ENCODE data around the gene CAPN1. TPM values are rescaled to one million over a fixed set of nuclear protein-coding genes. Genes with fewer than 3 reads are reported as not detected.
"Not testable (repeated sequence)": the region's sequence is repeated elsewhere in the genome, so short reads cannot be mapped to it uniquely, and the experiment has no call there.

Gene CAPN1
- total RNA-seq, 2 experiments from 2014 or later = 137 to 174 TPM

DNA sequence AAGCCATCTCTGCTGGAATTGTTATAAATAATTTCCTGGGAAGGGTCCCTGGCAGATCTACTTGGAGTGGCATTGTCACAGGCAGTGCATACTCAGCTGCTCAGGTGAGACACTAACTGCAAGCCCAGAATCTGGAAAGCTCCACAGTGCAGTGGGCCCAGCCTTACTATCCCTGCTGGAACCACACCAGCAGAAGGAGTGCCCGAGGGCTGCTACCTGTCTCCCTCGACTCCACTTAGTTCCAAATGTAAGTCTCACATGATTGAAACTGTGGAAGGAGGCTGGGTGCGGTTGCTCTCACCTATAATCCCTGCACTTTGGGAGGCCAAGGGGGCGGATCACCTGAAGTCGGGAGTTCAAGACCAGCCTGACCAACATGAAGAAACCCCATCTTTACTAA lies 33.1 kb upstream of the CAPN1 start:
- Mint-ChIP-seq H3K4me3 (no peak overlapping the region), H3K36me3 (no peaks in the 10 kb centered on the region), H3K27ac (no peak overlapping the region), H3K4me1 (peaks cover 21% of the 10 kb centered on the region), H3K9me3 (ENCODE audit: low read depth) (no peaks in the 10 kb centered on the region), H3K27me3 (peaks cover 12% of the 10 kb centered on the region)
- DNase-seq (no peak), ATAC-seq (no peak)
- CTCF ChIA-PET = interaction anchor here (1.1 kb wide), 1 partner anchor 102 kb away, joined by 3 read pairs; no protein-coding TSS in a partner anchor

DNA sequence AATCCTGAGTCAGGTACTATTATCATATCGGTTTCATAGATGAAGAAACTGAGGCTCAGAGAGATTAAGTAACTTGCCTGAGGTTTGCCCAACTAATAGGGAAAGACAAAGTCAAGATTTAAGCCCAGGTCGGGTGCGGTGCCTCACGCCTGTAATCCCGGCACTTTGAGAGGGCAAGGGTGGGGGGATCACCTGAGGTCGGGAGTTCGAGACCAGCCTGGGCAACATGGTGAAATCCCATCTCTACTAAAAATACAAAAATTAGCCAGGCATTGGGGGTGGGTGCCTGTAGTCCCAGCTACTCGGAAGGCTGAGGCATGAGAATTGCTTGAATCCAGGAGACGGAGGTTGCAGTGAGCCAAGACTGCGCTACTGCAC lies 31.6 kb upstream of the CAPN1 start:
- DNase-seq; H3K4me3 Mint-ChIP-seq; H3K9me3 Mint-ChIP-seq (ENCODE audit: low read depth); H3K27me3 Mint-ChIP-seq; ATAC-seq; H3K27ac Mint-ChIP-seq; H3K36me3 Mint-ChIP-seq: not testable (repeated sequence)
- CTCF ChIA-PET = interaction anchor here (0.7 kb wide), 2 partner anchors 17 to 442 kb away, joined by 3 to 4 read pairs; no protein-coding TSS in a partner anchor
- peaks cover 21% of the 10 kb centered on the region for H3K4me1 Mint-ChIP-seq

DNA sequence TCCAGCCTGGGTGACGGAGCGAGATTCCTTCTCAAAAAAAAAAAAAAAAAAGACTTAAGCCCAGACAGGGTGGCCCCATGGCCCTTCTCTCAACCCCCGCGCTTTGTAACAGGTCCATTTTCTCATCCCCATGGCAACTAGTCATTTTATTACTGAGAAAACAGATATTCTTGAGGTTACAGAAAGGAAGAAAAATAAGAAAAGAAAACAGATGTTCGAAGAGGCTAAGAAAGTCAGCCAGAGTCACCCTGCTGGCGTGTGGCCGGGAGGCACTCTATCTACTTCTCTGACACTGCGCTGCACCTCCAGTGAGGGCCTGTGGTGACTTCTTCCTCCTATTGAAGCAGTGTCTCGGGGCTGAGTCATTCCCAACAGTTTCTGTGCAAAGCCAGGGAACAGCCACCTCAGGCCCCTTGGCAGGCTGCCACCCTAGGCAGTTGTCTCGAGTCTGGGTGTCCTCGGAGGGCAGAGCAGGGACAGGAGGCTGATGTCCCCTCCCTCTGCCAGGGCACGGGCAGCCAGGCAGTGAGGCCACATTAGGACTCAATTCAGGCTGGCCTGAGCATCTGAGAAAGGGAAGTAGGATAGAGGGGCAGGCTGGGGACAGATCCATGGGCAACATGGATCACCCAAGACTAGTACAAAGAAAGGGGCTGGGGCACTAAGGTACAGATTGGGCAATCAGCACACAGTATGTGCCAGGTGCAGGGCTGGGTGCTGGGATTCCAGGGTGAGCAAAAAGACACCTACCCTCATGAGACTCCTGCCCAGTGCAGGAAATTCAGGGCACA lies 31.0 kb upstream of the CAPN1 start:
- DNase-seq (peak; percentile 54), ATAC-seq (peak; percentile 63)
- Mint-ChIP-seq H3K9me3 (ENCODE audit: low read depth) (no peaks in the 10 kb centered on the region), H3K4me1 (peaks cover 21% of the 10 kb centered on the region), H3K27me3 (peaks cover 4% of the 10 kb centered on the region), H3K27ac (no peak overlapping the region), H3K36me3 (no peaks in the 10 kb centered on the region), H3K4me3 (no peak overlapping the region)
- CTCF ChIA-PET = interaction anchor here (0.7 kb wide), 2 partner anchors 17 to 443 kb away, joined by 3 to 4 read pairs; no protein-coding TSS in a partner anchor

DNA sequence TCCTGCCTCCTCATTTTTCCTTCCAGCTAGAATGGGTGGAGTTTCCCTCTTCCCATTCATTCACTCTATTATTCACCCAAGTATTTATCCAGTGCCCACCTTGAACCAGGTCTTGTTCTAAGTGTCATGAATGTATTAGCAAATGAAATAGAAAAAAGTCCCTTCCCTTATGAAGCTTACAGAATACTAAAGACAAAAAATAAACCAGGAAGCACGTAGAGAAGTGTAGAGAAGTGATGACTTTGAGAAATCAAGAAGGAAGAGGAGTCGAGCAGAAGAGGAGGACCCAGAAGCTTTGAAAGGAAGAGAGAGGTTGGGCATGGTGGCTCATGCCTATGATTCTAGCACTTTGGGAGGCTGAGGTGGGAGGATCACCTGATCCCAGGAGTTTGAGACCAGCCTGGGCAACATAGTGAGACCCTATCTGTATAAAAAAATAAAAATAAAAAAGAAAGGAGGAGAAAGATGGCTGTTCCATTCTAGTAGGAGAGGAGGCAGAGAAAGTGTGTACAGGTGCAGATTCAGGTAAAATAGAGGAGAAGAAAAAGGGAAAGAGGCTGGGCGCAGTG lies 30.3 kb upstream of the CAPN1 start:
- Mint-ChIP-seq H3K36me3 (no peaks in the 10 kb centered on the region), H3K4me3 (no peak overlapping the region), H3K27ac (no peak overlapping the region), H3K9me3 (ENCODE audit: low read depth) (no peaks in the 10 kb centered on the region), H3K27me3 (peaks cover 4% of the 10 kb centered on the region), H3K4me1 (peaks cover 21% of the 10 kb centered on the region)
- CTCF ChIA-PET = interaction anchor here (1.2 to 1.7 kb wide), 2 partner anchors 14 to 29 kb away, joined by 3 to 4 read pairs; no protein-coding TSS in a partner anchor
- no peak for DNase-seq
- ATAC-seq = no peak

DNA sequence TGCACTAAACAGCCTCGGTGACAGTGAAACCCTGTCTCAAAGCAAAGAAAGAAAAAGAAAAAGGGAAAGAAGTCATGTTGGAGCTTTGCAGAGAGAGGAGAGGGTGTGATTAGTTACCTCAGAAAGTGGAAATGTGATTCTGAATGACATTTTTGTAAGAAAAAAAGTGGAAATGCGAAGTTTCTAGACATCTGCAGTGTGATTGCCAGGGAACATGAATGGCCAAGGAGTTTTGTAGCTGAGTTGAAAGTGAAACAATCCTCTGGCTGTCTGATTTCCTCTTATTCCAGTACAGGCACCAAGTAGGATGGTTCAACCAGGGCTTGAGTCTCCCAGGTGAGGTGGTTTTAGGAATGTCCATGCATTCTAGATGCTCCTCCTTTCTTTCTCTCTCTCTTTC lies 29.6 kb upstream of the CAPN1 start:
- ATAC-seq (no peak), DNase-seq (no peak)
- no peaks in the 10 kb centered on the region for H3K9me3 Mint-ChIP-seq (ENCODE audit: low read depth)
- no peak overlapping the region for H3K27ac Mint-ChIP-seq
- H3K27me3 Mint-ChIP-seq = peaks cover 6% of the 10 kb centered on the region
- H3K4me1 Mint-ChIP-seq = peaks cover 21% of the 10 kb centered on the region
- no peaks in the 10 kb centered on the region for H3K36me3 Mint-ChIP-seq
- no peak overlapping the region for H3K4me3 Mint-ChIP-seq
- CTCF ChIA-PET = interaction anchor here (1.2 to 1.7 kb wide), 2 partner anchors 14 to 29 kb away, joined by 3 to 4 read pairs; no protein-coding TSS in a partner anchor

DNA sequence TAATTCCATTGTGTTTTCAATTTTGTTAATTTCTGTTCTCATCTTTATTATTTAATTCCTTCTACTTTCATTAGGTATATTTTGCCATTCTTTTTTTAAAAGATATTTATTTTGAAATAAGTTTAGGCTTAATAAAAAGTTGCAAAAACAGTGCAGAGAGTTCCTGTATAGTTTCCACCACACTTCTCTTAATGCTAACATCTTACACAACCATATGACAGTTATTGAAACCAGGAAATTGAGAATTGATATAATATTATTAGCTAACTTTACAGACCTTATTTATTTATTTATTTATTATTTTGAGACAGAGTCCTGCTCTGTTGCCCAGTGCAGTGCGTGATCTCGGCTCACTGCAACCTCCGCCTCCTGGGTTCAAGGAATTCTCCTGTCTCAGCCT lies 25.5 kb upstream of the CAPN1 start:
- peaks cover 17% of the 10 kb centered on the region for H3K27me3 Mint-ChIP-seq
- H3K27ac Mint-ChIP-seq = no peak overlapping the region
- no peaks in the 10 kb centered on the region for H3K36me3 Mint-ChIP-seq
- H3K4me1 Mint-ChIP-seq = peaks cover 18% of the 10 kb centered on the region
- no peaks in the 10 kb centered on the region for H3K9me3 Mint-ChIP-seq (ENCODE audit: low read depth)
- no peak overlapping the region for H3K4me3 Mint-ChIP-seq
- CTCF ChIA-PET = interaction anchor here (1.1 kb wide), 1 partner anchor 20 kb away, joined by 3 read pairs; no protein-coding TSS in a partner anchor
- no peak for DNase-seq
- ATAC-seq = no peak

DNA sequence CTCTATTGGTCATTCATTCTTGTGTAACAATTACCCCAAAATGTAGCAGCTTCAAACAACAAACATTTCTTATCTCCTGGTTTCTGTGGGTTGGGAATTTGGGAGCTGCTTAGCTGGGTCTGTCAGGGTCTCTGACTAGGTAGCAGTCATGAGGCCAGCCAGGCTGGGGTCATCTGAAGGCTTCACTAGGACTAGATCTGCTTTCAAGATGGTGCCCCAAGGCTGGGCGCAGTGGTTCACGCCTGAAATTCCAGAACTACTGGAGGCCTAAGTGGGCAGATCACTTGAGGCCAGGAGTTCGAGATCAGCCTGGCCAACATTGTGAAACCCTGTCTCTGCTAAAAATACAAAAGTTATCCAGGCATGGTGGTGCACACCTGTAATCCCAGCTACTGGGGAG lies 24.8 kb upstream of the CAPN1 start:
- H3K4me1 Mint-ChIP-seq = peaks cover 18% of the 10 kb centered on the region
- H3K36me3 Mint-ChIP-seq = no peaks in the 10 kb centered on the region
- CTCF ChIA-PET = interaction anchor here (1.1 kb wide), 1 partner anchor 21 kb away, joined by 3 read pairs; no protein-coding TSS in a partner anchor
- no peak for DNase-seq
- no peak overlapping the region for H3K4me3 Mint-ChIP-seq
- ATAC-seq = no peak
- peaks cover 17% of the 10 kb centered on the region for H3K27me3 Mint-ChIP-seq
- H3K27ac Mint-ChIP-seq = no peak overlapping the region
- H3K9me3 Mint-ChIP-seq (ENCODE audit: low read depth) = no peaks in the 10 kb centered on the region

DNA sequence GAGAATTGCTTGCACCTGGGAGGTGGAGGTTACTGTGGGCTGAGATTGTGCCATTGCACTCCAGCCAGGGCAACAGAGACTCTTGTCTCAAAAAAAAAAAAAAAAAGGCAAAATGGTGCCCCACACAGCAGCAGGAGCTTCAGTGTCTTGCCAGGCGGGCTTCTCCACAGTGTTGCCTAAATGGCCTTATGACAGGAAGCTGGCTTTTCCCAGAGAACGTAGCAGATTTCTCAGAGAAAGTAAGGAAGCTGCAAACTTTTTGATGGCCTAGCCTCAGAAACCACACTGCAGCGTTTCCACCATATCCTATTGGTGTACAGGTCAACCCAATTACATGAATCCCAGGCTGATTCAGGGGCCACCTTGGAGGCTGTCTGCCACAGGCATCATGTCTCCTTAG lies 24.4 kb upstream of the CAPN1 start:
- peaks cover 14% of the 10 kb centered on the region for H3K4me1 Mint-ChIP-seq
- H3K27ac Mint-ChIP-seq = no peak overlapping the region
- ATAC-seq (no peak), DNase-seq (no peak)
- no peaks in the 10 kb centered on the region for H3K9me3 Mint-ChIP-seq (ENCODE audit: low read depth)
- CTCF ChIA-PET = no interaction called here
- peaks cover 19% of the 10 kb centered on the region for H3K27me3 Mint-ChIP-seq
- no peak overlapping the region for H3K4me3 Mint-ChIP-seq
- no peaks in the 10 kb centered on the region for H3K36me3 Mint-ChIP-seq

DNA sequence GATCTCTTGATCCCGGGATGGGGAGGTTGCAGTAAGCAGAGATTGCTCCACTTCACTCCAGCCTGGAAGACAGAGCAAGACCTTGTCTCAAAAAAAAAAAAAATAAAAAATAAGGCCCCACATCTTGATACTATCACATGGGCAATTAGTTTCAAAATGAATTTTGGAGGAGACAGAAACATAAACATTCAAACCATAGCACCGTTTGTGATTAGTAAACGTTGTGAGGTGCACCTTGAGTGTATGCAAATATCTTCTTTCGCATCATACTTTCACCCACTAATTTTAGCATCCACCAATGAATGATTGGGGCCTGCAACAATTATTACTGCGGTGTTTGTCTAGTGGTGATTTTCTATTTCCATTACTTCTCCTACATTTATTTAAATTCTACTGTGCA lies 22.7 kb upstream of the CAPN1 start:
- CTCF ChIA-PET = no interaction called here

DNA sequence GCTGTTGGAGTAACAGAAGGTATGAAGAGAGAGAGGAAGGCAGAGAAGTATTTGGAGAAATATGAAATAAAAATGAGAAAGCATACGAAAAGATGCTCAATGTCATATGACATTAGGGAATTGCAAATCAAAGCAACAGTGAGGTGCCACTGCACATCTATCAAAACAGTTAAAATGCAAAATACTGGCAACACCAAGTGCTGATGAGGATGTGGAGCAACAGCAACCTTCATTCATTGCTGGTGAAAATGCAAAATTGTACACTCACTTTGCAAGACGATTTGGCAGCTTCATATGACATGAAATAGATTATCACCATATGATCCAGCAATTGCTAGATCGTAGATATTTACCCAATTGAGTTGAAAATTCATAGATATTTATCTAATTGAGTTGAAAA lies 21.1 kb upstream of the CAPN1 start:
- Mint-ChIP-seq H3K27me3 (peaks cover 16% of the 10 kb centered on the region), H3K4me3 (no peak overlapping the region), H3K9me3 (ENCODE audit: low read depth) (no peaks in the 10 kb centered on the region), H3K27ac (no peak overlapping the region), H3K36me3 (no peaks in the 10 kb centered on the region), H3K4me1 (peaks cover 9% of the 10 kb centered on the region)
- DNase-seq (no peak), ATAC-seq (no peak)
- CTCF ChIA-PET = no interaction called here

More for the DNA sequence above, 22.7 kb upstream of the CAPN1 start:
- Mint-ChIP-seq H3K27me3 (peaks cover 16% of the 10 kb centered on the region), H3K4me3 (no peak overlapping the region), H3K9me3 (ENCODE audit: low read depth) (no peaks in the 10 kb centered on the region), H3K27ac (no peak overlapping the region), H3K36me3 (no peaks in the 10 kb centered on the region), H3K4me1 (peaks cover 9% of the 10 kb centered on the region)
- DNase-seq = no peak
- ATAC-seq = no peak

DNA sequence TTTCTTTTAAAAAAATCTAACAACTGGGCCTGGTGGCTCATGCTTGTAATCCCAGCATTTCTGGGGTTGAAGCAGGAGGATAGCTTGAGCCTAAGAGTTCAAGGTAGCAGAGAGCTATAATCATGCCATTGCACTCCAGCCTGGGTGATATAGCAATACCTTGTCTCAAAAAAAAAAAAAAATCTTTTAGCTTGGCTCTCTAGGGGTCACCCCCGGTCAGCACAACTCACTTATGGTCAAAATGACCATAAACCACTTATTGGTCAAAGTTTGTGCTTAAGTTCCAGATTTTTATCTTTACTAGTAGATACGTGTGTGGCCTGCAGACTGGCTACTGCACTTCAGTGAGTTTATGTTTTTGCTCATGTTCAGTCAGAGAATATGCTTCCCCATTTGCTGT lies 18.0 kb upstream of the CAPN1 start:
- Mint-ChIP-seq H3K27me3 (peaks cover 13% of the 10 kb centered on the region), H3K9me3 (ENCODE audit: low read depth) (no peaks in the 10 kb centered on the region), H3K36me3 (no peaks in the 10 kb centered on the region), H3K4me1 (peaks cover 7% of the 10 kb centered on the region), H3K27ac (no peak overlapping the region), H3K4me3 (no peak overlapping the region)
- CTCF ChIA-PET = interaction anchor here (1.4 to 2.5 kb wide), 2 partner anchors 13 to 17 kb away, joined by 3 to 6 read pairs; no protein-coding TSS in a partner anchor
- no peak for DNase-seq
- ATAC-seq = no peak

DNA sequence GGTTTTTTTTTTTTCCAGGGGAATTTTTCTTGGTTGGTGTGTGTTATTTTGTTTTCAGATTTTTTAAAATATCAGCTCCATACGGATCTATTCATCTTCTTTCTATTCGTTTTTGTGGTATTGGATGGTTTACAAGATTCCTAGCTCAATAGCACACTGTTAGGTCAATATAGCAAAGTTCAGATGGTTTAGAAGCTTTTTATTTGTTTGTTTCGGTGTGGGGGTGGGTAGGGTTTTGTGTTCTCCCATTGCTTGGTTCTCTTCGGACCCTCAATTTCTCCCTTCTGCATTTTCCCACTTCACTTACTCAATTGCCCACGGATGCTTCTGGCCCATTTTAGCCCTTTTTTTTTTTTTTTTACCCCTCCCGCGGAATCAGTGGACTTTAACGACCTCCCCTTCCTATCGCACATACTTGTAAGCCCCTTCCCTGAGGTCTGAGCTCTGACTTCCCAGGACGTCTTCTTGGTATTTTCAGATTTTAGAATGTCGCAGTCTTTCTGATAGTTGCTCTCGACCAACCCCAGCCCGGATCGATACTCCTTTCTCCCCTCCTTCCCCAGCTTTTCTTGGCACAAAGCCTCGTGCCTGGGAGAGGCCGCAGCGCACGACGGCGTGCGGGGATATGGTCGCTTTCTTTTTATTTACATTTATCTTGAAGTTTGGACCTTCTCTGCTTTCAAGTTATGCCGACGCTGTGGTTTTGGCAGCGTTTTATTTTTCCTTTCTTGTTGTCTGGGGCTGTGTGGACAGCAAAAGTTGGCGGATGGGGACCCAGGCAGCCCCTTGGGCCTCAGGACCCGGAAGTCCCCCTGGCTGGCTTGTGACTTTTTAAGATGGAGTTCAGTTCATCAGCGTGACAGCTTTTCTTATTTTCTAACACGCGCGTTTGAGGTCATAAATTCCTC lies 16.1 kb upstream of the CAPN1 start:
- Mint-ChIP-seq H3K4me3 (no peak overlapping the region), H3K27ac (no peak overlapping the region), H3K4me1 (peaks cover 11% of the 10 kb centered on the region), H3K9me3 (ENCODE audit: low read depth) (no peaks in the 10 kb centered on the region), H3K27me3 (peaks cover 2% of the 10 kb centered on the region), H3K36me3 (no peaks in the 10 kb centered on the region)
- CTCF ChIA-PET = interaction anchor here (0.7 to 1.1 kb wide), 3 partner anchors 14 to 18 kb away, joined by 3 to 4 read pairs (median 4); no protein-coding TSS in a partner anchor
- DNase-seq (no peak), ATAC-seq (no peak)

DNA sequence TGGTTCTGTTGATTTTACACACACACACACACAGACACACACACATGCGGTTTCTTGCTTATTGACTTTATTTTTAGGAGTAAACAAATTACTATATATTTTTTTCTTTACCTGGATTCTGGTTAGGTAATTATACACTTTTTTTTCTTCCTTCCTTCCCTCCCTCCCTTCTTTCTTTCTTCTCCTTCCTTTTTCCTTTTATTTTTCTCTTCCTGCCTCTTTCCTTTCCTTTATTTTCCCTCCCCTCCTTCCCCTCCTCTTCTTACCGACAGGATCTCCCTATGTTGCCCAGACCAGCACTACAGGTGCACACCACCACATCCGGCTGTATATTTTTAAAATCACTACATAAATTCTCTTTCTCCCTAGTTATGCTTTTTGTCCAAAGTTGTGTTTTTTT lies 14.8 kb upstream of the CAPN1 start:
- H3K27me3 Mint-ChIP-seq = peaks cover 2% of the 10 kb centered on the region
- no peaks in the 10 kb centered on the region for H3K9me3 Mint-ChIP-seq (ENCODE audit: low read depth)
- CTCF ChIA-PET = no interaction called here
- DNase-seq (no peak), ATAC-seq (no peak)
- no peaks in the 10 kb centered on the region for H3K36me3 Mint-ChIP-seq
- no peak overlapping the region for H3K4me3 Mint-ChIP-seq
- no peak overlapping the region for H3K27ac Mint-ChIP-seq
- H3K4me1 Mint-ChIP-seq = peaks cover 11% of the 10 kb centered on the region
